Embryonic facial prominence (tissue), 1 donor: ENCODE data around the gene MYO1D.
"Not testable (repeated sequence)": the region's sequence is repeated elsewhere in the genome, so short reads cannot be mapped to it uniquely, and the experiment has no call there.

Experiments
- DNase-seq: peaks from one replicate; pipeline ENCODE4 v3.0.0-alpha.2; 2016; ENCODE audit errors: extremely low spot score

The MYO1D gene

DNA sequence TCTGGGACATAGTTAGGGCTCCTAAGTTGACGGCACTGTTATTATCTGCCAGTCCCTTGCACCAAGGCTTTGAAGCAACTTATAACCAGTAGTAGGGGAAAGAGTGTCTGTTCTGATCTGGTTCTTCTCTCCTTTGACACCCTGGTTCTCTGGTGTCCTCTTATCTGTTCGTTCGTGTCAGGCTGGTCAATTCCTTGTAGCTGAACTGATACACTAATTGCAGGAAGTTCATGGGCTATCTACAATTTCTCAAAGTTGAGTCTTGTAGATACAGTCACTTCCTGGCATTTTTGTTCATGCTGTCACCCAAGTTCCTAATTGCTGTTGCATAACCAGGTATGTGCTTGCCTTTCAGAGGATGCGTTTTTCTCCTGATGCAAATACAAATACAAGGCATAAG lies 17.3 kb upstream of the MYO1D start:
- DNase-seq: no peak

DNA sequence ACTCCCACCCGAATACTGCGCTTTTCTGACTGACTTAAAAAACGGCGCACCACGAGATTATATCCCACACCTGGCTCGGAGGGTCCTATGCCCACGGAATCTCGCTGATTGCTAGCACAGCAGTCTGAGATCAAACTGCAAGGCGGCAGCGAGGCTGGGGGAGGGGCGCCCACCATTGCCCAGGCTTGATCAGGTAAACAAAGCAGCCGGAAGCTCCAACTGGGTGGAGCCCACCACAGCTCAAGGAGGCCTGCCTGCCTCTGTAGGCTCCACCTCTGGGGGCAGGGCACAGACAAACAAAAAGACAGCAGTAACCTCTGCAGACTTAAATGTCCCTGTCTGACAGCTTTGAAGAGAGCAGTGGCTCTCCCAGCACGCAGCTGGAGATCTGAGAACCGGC lies 10.5 kb upstream of the MYO1D start:
- DNase-seq: not testable (repeated sequence)

DNA sequence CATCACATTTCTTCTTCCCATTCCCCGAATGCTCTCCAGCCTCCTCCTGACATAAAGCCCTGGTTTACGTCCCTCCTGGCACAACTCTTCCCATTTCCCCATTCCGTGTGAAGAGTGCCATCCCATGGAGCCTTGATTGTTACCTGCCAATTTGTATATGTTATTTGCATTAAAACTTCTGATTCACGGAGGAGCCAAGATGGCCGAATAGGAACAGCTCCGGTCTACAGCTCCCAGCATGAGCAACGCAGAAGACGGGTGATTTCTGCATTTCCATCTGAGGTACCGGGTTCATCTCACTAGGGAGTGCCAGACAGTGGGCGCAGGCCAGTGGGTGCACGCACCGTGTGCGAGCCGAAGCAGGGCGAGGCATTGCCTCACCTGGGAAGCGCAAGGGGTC lies 10.0 kb upstream of the MYO1D start:
- DNase-seq: not testable (repeated sequence)

DNA sequence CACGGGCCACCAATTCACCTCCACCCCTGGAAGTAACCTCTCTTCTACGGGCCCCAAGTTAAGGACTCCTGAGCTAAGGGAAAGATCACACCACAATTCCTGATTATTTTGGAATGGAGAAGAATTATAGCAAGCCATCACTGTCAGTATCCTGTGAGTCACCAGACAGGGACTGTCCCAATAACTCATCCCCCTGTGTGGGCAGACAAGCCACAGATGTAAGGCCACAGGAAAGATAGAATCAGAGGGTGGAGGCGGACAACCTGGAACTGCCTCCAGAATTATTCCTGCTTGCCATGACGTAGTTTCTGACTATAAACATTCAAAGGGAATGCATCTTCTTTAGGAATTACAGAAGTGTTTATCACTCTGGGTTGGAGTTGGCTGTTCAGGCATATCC lies 5.8 kb upstream of the MYO1D start:
- no peak for DNase-seq

DNA sequence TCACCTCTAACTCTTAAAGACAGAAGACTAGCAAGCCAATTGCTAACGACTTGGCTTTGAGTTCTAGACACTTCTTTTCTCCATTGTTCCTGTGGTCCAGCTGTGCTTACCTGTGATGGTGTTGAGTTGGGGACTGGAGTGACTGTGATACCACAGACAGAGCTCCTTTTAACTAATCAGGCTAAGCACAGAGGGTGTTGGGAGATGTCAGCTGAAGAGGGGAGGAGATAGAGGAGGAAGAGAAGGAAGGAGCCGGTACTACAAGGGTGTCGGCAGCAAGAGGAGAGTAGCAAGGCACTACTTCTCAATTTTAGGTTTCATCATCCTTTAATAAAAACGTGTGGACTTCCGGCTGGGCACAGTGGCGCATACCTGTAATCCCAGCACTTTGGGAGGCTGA lies 5.1 kb upstream of the MYO1D start:
- no peak for DNase-seq

DNA sequence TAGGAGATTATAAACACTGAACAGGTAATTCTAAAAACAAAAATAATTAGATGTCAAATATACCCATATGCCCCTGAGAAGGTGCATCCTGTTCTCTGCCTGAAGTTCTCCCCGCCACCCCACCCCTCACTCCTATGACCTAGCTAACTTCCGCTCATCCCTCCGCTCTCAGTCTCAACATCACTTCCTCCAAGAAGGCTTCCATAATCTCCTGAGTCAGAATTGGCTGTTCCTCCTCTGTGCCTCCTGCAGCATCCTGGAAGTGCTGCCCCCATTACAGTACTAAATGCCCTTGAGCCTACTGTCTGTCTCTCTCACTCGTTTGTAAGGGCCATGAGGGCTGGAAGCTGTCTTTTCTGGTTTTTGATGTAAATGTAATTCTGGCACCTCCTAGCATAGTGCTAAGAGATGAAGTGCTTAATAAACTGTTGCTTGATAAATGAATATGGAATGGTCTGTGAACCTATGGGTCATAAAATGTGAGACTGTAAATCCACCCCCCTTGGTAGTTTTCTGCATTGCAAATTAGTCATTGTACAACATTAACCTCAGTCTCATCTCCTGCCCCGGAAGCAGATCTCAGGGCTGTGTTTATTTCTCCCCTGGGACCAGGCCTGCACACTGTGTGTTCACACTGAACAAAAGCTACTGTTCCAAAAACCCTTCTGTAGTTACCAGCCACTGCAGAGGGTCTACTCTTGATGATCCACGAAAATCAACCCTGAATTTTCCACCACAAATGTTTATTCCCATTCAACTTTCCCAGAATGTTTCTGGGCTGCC lies 3.9 kb upstream of the MYO1D start:
- DNase-seq: no peak

DNA sequence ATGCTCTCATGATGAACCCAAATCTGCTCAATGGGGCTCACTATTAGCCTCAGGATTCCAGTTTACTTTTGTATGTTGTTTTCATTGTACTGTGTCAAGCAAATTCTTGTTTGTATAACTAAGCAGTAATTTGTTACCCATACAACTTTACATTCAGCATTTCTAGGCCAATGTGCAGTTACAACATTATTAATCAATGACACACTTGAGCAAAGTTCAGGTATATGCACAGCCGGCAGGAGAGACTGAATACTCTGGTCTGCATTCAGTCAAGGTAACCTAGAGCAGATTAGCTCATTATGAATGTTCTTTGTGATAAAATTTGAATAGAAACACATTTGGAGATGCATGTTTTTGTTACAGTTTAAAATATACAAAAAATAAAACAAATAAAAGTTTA lies 2.2 kb upstream of the MYO1D start:
- DNase-seq: no peak

DNA sequence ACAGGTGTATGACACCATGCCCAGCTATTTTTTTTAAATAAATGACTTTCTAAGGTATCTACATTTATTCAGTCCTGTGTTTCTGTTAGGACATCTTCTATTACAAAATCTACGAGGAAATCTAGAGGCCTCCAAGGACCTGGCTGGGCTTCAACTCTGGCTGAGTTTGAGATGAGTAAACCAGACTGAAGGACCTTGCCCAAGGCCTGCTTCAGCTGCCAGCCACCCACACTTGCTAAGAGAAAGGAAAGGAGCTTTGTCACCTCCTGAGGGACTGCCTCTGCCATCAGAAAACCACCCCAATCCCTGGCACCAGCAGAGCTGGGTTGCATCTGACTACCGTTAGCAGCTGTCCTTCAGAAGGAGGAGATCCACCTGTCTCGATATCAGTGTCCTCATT lies 1.3 kb upstream of the MYO1D start:
- no peak for DNase-seq

DNA sequence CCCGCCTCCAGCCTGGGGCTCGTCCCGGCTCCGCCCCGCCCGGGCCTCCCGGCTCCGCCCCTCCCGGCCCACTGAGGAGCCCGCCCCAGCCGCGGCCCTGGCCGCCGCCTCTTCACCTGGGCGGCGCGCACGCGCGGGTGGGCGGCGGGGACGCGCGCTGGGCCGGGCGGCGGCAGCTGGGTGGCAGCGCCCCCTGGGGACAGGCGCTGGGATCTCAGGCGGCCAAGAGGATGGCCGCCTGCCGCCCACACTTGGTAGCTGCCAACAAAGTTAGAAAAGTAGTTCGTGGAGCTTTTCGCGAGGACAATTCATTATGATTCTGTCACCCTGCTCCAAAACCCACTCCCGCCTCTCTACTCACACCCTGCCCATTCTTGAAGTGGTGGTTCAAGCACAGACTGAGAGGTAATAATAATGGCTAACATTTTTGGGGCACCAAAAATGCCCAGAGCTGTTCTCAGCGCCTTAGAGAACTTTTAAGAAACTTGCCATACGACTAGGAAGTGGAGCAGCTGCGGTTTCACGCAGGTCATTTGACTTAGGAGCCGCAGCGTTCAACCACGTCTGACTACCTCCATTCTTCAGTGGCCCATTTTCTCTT lies 340 bp upstream of the MYO1D start:
- peak; percentile 53 for DNase-seq

DNA sequence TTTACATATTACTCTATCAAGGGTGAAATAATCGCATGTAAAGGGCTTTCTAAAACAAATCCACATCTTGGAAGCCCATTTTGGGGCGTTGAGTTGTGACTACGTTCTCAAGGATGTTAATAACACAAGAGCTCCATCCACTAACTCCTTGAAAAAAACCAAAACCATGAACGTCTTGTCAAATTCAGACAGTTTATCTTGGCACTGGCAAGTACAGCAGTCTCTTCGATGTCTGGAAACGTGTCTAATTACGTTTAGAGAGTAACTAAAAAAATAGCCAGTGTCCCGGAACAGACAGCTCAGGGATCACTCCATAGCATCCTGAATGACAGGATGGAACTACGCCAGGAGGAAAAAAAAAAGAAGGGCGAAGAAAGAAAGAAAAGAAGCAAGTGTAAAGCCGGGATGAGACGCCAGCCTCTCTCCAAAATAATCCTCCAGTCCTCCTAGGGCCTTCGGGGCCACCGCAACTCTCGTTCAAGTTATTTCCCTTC lies 954 bp downstream of the MYO1D start:
- peak; percentile 29 for DNase-seq

DNA sequence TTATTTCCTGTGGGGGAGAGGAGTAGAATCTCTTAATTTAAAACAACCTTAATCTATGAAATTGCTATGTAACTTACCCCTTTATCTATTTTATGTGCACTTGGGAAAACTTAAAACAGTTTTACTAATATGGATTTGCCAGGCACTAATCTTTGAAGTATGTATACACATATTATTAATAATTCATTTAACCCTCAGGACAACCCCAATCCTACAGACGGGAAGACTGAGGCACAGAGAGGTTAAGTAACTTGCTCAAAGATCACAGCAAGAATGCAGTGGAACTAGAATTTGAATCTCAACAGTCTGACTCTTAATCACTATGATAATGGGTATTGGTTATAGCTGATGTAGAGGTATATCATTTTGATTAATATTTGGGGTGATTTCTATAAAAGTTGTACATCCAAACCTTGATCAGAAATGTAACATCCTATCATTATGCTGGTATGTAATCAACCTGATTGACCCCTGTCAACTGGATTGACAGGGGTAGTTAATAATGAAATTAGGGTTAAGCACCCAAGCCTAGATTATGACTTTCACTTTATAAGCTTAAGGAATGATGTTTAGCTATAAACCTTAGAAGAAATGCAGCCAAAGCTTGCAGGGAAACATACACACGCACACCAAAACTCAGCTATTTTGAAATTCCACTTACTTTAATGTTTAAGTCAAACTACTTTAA lies 1.6 kb downstream of the MYO1D start:
- no peak for DNase-seq

DNA sequence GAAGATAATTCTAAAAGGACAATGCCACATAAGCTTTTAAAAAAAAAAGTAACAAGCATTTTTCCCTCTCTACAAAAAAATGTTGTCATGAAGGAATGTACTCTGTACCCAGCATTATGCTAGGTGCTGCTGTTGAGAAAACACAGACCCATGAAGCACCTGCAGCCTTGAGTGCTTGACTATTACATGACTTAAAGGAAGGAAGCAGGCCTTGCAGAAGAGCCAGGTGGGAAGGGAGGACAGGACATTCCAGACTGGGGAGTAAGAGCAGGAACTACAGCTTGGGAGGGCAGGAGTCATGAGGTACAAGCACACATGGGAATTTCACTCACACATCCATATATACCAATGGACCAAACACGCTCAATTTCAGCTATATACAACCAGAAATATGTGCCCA lies 3.8 kb downstream of the MYO1D start:
- DNase-seq: no peak

DNA sequence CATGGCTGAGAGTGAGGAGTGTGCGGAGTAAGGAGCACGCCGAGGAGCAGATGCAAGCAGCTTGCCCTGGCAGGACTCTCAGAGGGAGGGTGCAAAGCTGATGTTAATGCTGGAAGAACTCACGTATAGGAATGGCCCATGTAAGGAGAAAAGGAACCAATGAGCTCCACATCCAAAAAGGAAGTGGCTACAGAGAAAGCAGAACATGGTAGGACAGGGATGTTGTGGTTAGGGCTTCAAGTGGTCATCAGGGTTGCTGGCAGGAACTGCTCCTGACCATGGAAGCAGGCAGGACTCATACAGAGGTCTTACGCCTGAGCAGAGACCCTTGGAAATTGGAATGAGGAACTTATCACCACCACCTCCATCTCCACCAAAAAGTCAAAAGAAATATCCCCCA lies 5.2 kb downstream of the MYO1D start:
- DNase-seq: no peak

DNA sequence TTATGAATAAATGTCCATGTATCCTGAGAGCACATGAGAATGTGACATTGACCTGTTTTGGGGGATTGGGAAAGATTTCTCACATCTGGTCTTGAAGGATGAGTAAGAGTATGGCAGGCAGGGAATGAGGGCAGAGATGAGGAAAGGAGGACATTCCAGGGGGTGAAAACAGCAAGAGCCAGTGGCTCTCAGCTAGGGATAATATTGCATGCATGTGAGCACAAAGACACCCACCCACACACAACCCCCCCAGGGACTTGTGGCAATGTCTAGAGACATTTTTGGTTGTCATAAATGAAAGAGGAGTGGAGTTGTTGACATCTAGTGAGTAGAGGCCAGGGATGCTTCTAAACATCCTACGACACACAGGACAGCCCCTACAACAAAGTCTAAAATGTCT lies 6.0 kb downstream of the MYO1D start:
- no peak for DNase-seq

DNA sequence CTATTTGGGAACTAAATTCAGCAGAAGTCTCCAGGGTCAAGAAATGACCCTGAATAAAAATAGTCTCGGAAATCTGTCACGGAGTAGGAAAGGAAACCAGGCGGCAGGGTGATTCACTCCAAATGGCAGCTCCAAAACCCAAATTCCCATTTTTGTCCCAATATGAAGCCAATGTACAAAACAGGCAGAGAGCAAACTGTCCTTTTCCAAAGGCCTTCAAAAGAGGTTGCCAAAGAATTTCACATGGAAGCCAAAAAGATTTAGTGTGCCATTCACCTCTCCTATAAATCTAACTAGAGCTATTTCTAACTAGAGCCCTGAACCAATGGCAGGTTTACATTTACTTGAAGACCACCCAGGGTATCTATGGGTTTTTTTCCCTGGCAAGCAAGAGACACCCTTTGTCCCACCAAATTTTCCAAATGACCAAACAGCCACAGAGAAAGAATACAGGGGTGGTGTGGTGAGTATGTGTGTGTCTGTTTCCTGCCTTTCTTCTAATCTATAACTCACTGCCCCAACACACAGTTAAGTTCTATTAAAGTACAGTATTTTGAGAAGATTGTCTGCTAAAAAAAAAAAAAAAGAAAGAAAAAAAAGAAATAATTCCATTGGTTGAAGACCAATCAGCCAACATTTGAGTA lies 6.8 kb downstream of the MYO1D start:
- no peak for DNase-seq

DNA sequence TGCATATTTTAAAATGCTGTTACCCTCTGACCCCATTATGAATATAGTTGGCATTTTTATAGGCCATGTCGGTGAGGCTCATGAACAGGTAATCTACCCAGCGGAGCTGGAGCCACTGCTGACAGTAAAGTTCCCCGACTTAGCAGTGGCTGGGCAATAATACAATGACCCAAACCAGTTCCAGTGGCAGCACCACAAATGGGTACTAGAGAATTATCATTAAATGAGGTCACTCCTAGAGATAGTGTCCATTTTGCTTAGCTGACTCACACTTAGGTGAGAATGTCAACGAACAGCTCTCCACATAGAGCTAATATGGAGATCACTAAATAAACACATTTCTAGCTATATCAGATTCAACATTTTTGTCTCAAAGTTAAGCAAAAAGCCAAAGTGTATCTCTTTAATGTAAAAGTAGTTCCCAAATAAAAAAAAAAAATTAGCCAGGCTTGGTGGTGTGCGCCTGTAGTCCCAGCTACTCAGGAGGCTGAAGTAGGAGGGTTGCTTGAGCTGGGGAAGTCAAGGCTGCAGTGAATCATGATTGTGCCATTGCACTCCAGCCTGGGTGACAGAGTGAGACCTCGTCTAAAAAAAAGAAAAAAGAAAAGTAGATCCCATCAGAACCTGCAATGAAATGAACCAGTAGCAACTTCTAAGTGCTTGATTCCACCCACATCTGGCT lies 7.4 kb downstream of the MYO1D start:
- no peak for DNase-seq

DNA sequence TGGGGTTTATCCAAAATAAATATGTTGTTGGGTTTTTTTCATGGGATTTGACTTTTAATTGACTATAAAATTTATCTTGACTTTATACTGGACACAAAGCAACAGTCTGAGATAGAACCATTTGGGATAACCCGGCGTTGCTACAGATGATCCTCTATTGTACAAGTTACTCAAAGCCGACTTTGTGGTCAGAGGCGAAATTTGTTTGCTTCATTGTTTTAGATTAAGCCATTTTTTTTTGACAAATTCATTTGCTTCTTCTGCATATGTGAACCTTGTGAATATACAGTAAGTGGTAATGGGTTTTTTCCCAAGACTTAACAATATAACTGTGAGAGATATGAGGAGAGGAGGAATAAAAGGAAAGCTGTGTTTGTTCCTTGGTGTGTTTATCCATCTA lies 11.8 kb downstream of the MYO1D start:
- no peak for DNase-seq

DNA sequence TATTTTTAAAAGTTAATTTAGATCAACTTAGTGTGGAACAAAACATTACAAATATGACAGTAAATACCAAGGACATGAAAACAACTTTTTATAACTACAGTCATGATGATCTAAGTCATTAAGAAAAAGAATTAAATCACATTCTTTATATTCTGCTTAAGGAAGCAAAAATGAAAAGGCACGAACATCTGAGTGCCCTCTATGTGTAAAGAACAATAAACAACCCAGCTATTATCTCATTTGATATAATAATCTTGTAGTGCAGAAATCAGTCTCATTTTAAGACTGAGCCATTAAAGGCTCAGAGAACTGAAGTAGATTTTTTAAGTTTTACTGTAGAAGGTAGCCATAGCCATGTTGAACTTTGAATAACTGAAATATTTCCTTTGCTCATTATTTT lies 13.4 kb downstream of the MYO1D start:
- DNase-seq: no peak

DNA sequence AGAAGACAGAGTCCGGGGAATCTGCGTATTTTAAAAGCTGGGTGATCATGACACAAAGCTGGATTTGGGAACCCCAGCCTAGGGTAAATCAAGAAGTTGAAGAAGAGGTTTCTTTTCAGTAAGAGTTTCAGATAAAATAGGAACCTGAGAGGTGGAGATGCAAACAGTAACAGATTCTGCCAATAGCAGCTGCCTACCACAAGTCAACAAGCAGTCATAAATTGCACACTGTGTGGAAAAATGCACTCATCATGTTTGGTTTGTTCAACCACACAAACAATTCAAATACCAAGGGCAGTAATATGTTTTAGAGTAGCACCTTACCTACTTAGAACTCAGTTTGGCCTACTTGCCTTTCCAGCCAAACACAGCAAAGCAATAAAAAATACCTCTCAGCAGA lies 14.0 kb downstream of the MYO1D start:
- DNase-seq: no peak

DNA sequence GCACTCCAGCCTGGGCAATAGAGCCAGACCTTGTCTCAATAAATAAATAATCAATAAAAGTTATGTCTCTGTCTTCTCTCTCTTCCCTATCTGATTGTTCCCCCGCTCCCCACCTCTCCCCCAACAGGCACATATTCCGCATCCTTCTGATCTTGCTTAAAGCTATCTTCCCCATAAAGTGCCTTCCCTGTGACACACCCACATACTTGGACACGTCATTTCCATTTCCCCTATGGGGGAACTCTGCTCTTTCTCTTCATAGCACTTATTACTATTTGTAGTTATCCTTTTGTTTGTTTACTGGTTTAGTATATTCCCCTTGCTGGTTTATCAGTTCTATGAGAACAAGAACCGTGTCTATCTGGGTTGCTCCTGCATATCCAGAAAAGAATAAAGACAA lies 14.9 kb downstream of the MYO1D start:
- DNase-seq: no peak

DNA sequence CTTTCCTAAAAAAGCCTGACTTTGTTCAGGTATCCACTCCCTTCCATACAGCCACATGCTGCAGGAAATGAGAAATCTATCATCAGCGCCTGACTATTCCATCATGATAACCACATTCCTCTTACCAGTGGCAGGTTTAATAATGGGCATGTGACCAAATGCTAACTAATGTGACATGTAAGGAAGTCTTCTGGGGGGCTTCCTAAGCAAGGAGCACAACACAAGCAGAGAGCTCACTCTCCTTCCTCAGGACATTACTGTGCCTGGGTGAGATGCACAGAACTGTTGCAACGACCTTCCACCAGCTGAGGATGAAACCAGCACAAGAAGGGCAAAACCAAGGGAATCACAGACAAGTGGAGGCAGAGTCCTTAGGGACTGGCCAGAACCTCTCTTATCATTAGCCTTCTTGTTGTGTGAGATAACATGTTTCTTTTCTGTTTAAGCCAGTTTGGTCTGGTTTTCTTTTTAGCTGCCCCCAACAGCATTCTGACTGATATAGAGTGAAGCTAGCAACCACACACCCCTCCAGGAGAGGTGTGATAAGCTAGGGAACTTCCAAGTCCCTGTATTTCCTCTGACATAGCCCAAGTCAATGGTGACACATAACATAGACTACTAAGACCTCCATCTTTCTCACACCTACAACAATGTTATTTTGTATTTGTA lies 16.9 kb downstream of the MYO1D start:
- no peak for DNase-seq
